Skin epidermis (tissue), 12 donors: ENCODE data around the gene PAX2.
"Not testable (repeated sequence)": the region's sequence is repeated elsewhere in the genome, so short reads cannot be mapped to it uniquely, and the experiment has no call there.

Experiments
- H3K27ac ChIP-seq, 21 experiments: fragments of 200-600 bp; sonication (generic) in 11 of 21; one replicate each; pipeline ENCODE4 v1.5.0; 2020; ENCODE audit warnings: mild to moderate bottlenecking in 3 of 21, inconsistent platforms in 2 of 21, moderate library complexity in 2 of 21
- H3K4me3 ChIP-seq, 7 experiments: fragments of 200-600 bp; sonication (generic) in 2 of 7; one replicate each; pipeline ENCODE4 v1.5.0; 2020; ENCODE audit warnings: inconsistent platforms in 2 of 7, mild to moderate bottlenecking in 2 of 7, moderate library complexity in 1 of 7

The PAX2 gene

GRCh38 chr10:100744987-100745881, at the start of gene PAX2:
Gene PAX2, plus strand, starts transcription at chr10:100745582. Its CDS starts 679 bp downstream, at chr10:100746261.
- H3K27ac ChIP-seq, result no peak within 1 kb of the TSS
- H3K4me3 ChIP-seq, result peak within 1 kb of the TSS in 3 of 7 experiments; percentile 1 to 27 (median 12)

GRCh38 chr10:100696477-100696901, 48.9 kb upstream of the PAX2 start:
- H3K27ac ChIP-seq, result no peak overlapping the region

GRCh38 chr10:100697070-100697469, 48.3 kb upstream of the PAX2 start:
- no peak overlapping the region for H3K27ac ChIP-seq
- H3K4me3 ChIP-seq, result no peak overlapping the region

More at GRCh38 chr10:100696477-100696901, 48.9 kb upstream of the PAX2 start:
- H3K4me3 ChIP-seq, result no peak overlapping the region

- no peak overlapping the region for H3K27ac ChIP-seq
- H3K4me3 ChIP-seq, result no peak overlapping the region
These were observed 47.8 kb upstream of the PAX2 start for GRCh38 chr10:100697631-100698030.

GRCh38 chr10:100701704-100702103, 43.7 kb upstream of the PAX2 start:
- not testable (repeated sequence) for H3K4me3 ChIP-seq, H3K27ac ChIP-seq

GRCh38 chr10:100705139-100705538, 40.2 kb upstream of the PAX2 start:
- H3K4me3 ChIP-seq, result no peak overlapping the region
- H3K27ac ChIP-seq, result no peak overlapping the region

GRCh38 chr10:100707261-100707848, 38.0 kb upstream of the PAX2 start:
- Histone ChIP-seq H3K4me3 (no peak overlapping the region), H3K27ac (no peak overlapping the region)

GRCh38 chr10:100709146-100710082, 36.0 kb upstream of the PAX2 start:
- no peak overlapping the region for H3K4me3 ChIP-seq
- no peak overlapping the region for H3K27ac ChIP-seq

- no peak overlapping the region for H3K27ac ChIP-seq
- no peak overlapping the region for H3K4me3 ChIP-seq
These were observed 35.1 kb upstream of the PAX2 start for GRCh38 chr10:100710151-100710871.

GRCh38 chr10:100713049-100713858, 32.1 kb upstream of the PAX2 start:
- Histone ChIP-seq H3K4me3 (no peak overlapping the region), H3K27ac (no peak overlapping the region)

GRCh38 chr10:100713859-100714565, 31.4 kb upstream of the PAX2 start:
- Histone ChIP-seq H3K4me3 (no peak overlapping the region), H3K27ac (no peak overlapping the region)

- no peak overlapping the region for H3K27ac ChIP-seq
These were observed 30.8 kb upstream of the PAX2 start for GRCh38 chr10:100714566-100714950.

GRCh38 chr10:100715101-100715444, 30.3 kb upstream of the PAX2 start:
- Histone ChIP-seq H3K4me3 (no peak overlapping the region), H3K27ac (no peak overlapping the region)

More at GRCh38 chr10:100714566-100714950, 30.8 kb upstream of the PAX2 start:
- no peak overlapping the region for H3K4me3 ChIP-seq

- no peak overlapping the region for H3K4me3 ChIP-seq
These were observed 29.7 kb upstream of the PAX2 start for GRCh38 chr10:100715445-100716385.

GRCh38 chr10:100717166-100717565, 28.2 kb upstream of the PAX2 start:
- Histone ChIP-seq H3K4me3 (no peak overlapping the region), H3K27ac (no peak overlapping the region)

More at GRCh38 chr10:100715445-100716385, 29.7 kb upstream of the PAX2 start:
- no peak overlapping the region for H3K27ac ChIP-seq

GRCh38 chr10:100718197-100718742, 27.1 kb upstream of the PAX2 start:
- Histone ChIP-seq H3K4me3 (no peak overlapping the region), H3K27ac (no peak overlapping the region)

- Histone ChIP-seq H3K27ac (no peak overlapping the region), H3K4me3 (no peak overlapping the region)
These were observed 22.2 kb upstream of the PAX2 start for GRCh38 chr10:100723180-100723579.
